ENCODE results near the gene ADPGK.

DNA sequence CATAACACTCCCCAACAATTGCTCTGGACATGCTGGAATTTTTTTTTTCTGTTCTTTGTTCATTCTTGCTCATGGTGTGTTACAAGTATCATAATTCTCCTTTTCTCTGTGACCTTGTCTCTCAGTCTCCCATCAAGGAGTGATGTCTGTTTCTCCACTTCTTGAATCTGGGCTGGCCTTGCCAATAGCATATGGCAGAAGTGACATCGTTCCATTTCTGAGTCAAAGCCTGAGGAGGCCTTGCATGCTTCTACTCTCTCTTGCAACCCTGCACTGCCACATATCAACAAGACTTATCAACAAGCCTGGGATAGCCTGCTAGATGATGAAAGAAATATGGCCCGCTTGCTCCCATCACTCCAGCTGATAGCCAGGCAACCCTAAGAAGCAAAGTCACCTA is 8.9 kb upstream of the ADPGK start:
- TF ChIP-seq, protein P1, sequence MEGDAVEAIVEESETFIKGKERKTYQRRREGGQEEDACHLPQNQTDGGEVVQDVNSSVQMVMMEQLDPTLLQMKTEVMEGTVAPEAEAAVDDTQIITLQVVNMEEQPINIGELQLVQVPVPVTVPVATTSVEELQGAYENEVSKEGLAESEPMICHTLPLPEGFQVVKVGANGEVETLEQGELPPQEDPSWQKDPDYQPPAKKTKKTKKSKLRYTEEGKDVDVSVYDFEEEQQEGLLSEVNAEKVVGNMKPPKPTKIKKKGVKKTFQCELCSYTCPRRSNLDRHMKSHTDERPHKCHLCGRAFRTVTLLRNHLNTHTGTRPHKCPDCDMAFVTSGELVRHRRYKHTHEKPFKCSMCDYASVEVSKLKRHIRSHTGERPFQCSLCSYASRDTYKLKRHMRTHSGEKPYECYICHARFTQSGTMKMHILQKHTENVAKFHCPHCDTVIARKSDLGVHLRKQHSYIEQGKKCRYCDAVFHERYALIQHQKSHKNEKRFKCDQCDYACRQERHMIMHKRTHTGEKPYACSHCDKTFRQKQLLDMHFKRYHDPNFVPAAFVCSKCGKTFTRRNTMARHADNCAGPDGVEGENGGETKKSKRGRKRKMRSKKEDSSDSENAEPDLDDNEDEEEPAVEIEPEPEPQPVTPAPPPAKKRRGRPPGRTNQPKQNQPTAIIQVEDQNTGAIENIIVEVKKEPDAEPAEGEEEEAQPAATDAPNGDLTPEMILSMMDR (IDR thresholded peaks at IDR 0.05 in 4 of 5, conservative IDR thresholded peaks at IDR 0.05 in 1 of 5), result no peak
- no peak for TF ChIP-seq POLR2A (IDR thresholded peaks at IDR 0.05)
